ENCODE data around the gene CCDC184. TPM values are rescaled to one million over a fixed set of nuclear protein-coding genes. Genes with fewer than 3 reads are reported as not detected.

CCDC184 gene
- total and polyA plus RNA-seq, 2 of the 13 experiments (the other 11 are each of a cell fraction or from before 2014, with no cell fraction given), result not detected

- TF ChIP-seq ZNF281 (CRISPR knock-in tag; IDR thresholded peaks at IDR 0.05; ENCODE audit: borderline replicate concordance) (peak; percentile 87), RFXAP (CRISPR knock-in tag; IDR thresholded peaks at IDR 0.05; ENCODE audit: borderline replicate concordance) (0 out of 2 replicates have a peak, but pooled peaks have one; percentile 26), SCMH1 (CRISPR knock-in tag; IDR thresholded peaks at IDR 0.05; ENCODE audit: borderline replicate concordance) (no peak), SRSF1 (optimal IDR thresholded peaks at IDR 0.05; ENCODE audit: low read depth, low read length) (peak; percentile 87), POGZ (CRISPR knock-in tag; IDR thresholded peaks at IDR 0.05) (peak; percentile 79), RNF219 (CRISPR knock-in tag; IDR thresholded peaks at IDR 0.05) (no peak), CBX2 (IDR thresholded peaks at IDR 0.05; ENCODE audit: low read depth, low read length) (no peak), CBX2 (CRISPR knock-in tag; IDR thresholded peaks at IDR 0.05; ENCODE audit: low read depth) (no peak; the same call in 1 of the 2 replicates), KDM4B (CRISPR knock-in tag; IDR thresholded peaks at IDR 0.05) (0 out of 2 replicates have a peak, but pooled peaks have one; percentile 21), ESRRA (CRISPR knock-in tag; IDR thresholded peaks at IDR 0.05; ENCODE audit: low read depth) (peak; percentile 22; the same call in 1 of the 2 replicates), ZNF543 (CRISPR knock-in tag; IDR thresholded peaks at IDR 0.05) (peak; percentile 89; the same call in 1 of the 2 replicates), ZNF34 (CRISPR knock-in tag; IDR thresholded peaks at IDR 0.05; ENCODE audit: borderline replicate concordance) (0 out of 2 replicates have a peak, but pooled peaks have one; percentile 49), MLLT10 (CRISPR knock-in tag; IDR thresholded peaks at IDR 0.05) (no peak), TBX2 (CRISPR knock-in tag; IDR thresholded peaks at IDR 0.05; ENCODE audit: borderline replicate concordance) (no peak), ATF6 (CRISPR knock-in tag; conservative IDR thresholded peaks at IDR 0.05) (no peak), ARHGAP35 (CRISPR knock-in tag; IDR thresholded peaks at IDR 0.05; ENCODE audit: borderline replicate concordance) (peak; percentile 75; the same call in 1 of the 2 replicates), ZSCAN22 (CRISPR knock-in tag; IDR thresholded peaks at IDR 0.05) (0 out of 2 replicates have a peak, but pooled peaks have one; percentile 23), SP1 (IDR thresholded peaks at IDR 0.05) (no peak), SP1 (CRISPR knock-in tag; IDR thresholded peaks at IDR 0.05) (no peak; the same call in 1 of the 2 replicates), ZSCAN25 (CRISPR knock-in tag; IDR thresholded peaks at IDR 0.05) (0 out of 2 replicates have a peak, but pooled peaks have one; percentile 21), FOSL2 (CRISPR knock-in tag; IDR thresholded peaks at IDR 0.05) (0 out of 2 replicates have a peak, but pooled peaks have one; percentile 27), ZNF781 (CRISPR knock-in tag; IDR thresholded peaks at IDR 0.05; ENCODE audit: borderline replicate concordance, not compliant biosample characterization) (peak; percentile 96)
Measured at GRCh38 chr12:48157018-48157888, 26.2 kb upstream of the CCDC184 start, which contains the start of gene ASB8 (continued).
